K562 (cell line): ENCODE results near the gene MEIS1. TPM values are rescaled to one million over a fixed set of nuclear protein-coding genes. Genes with fewer than 3 reads are reported as not detected.

Experiments used
- ATAC-seq: fragments of 200-7000 bp; cut with Tn5 transposase; 3 replicates; pipeline ENCODE4 v1.9.1; 2020; ENCODE audit warnings: moderate library complexity
- BruUV-seq: library from RNA; stranded (reverse); fragments of 400-500 nt; replicated peaks from 2 replicates; lab custom pipeline; 2021; lab: Mats Ljungman, UMichigan
- CTCF ChIA-PET: fragments of 300-600 bp; formaldehyde crosslinking; extraction: SDS; loops from one replicate; lab custom pipeline; 2021; ENCODE audit warnings: low intra/inter-chr PET ratio; lab: Yijun Ruan, JAX
- POLR2A ChIA-PET: fragments of 300-600, 350-650 bp; sonication (Branson Sonifier 250); formaldehyde crosslinking; extraction: SDS; loops from one replicate; lab custom pipeline; 2021; ENCODE audit warnings: antibody characterized with exemption, inconsistent platforms; lab: Yijun Ruan, JAX
- DNase-seq, 4 experiments: peaks; one replicate each; pipeline versions ENCODE4 v3.0.0 to v3.0.0-alpha.2; 2011 to 2018; ENCODE audit warnings: low spot score in 3 of 4, mixed read lengths in 3 of 4; ENCODE audit errors: extremely low read depth in 1 of 4
- FAIRE-seq: peaks from 2 replicates; lab custom pipeline; 2011; peaks lifted over from hg19 to GRCh38; lab: Jason Lieb, UNC
- H2AFZ ChIP-seq: 2 replicates; pipeline ENCODE4 v1.6.0; 2011; ENCODE audit warnings: low read depth, low read length, control low read depth, inconsistent platforms
- H3K27ac ChIP-seq: fragments of 200-600 bp; 3 replicates; pipeline ENCODE4 v1.8.0; 2011; ENCODE audit warnings: low read depth, mild to moderate bottlenecking, control low read depth, inconsistent platforms, low read length, moderate library complexity, mixed read lengths; ENCODE audit errors: extremely low read depth
- H3K27me3 ChIP-seq, 2 experiments: fragments of 300-600 bp in 1 of 2; 2 replicates in 1 of 2; 3 replicates in 1 of 2; pipeline versions ENCODE4 v1.6.0 to v1.8.0; 2011; ENCODE audit warnings: inconsistent platforms in 2 of 2, low read length in 2 of 2, mild to moderate bottlenecking in 1 of 2, mixed read lengths in 1 of 2, moderate library complexity in 1 of 2; ENCODE audit not compliant: control insufficient read depth in 2 of 2, insufficient read depth in 2 of 2
- H3K36me3 ChIP-seq: fragments of 300-600 bp; 3 replicates; pipeline ENCODE4 v1.8.0; 2011; ENCODE audit warnings: mild to moderate bottlenecking, low read length, inconsistent platforms; ENCODE audit not compliant: control insufficient read depth, insufficient read depth
- H3K4me1 ChIP-seq, 2 experiments: fragments of 200-600 bp in 1 of 2; replicated peaks in 1 of 2; 2 replicates in 1 of 2; 3 replicates in 1 of 2; pipeline versions ENCODE4 v1.5.1 to v1.8.0; 2011; ENCODE audit warnings: inconsistent platforms in 2 of 2, low read length in 2 of 2, mild to moderate bottlenecking in 1 of 2, mixed read lengths in 1 of 2, moderate library complexity in 1 of 2; ENCODE audit not compliant: control insufficient read depth in 2 of 2, insufficient read depth in 2 of 2
- H3K4me2 ChIP-seq: 2 replicates; pipeline ENCODE4 v1.6.1; 2011; ENCODE audit warnings: low read length, control low read depth, inconsistent platforms, mixed read lengths; ENCODE audit not compliant: insufficient read depth
- H3K4me3 ChIP-seq: fragments of 200-600 bp; sonication (generic), shearing (Covaris generic); 2 replicates; pipeline ENCODE4 v1.5.1; 2016; ENCODE audit warnings: control low read depth, inconsistent platforms
- H3K79me2 ChIP-seq: fragments of 200-600 bp; 3 replicates; pipeline ENCODE4 v1.8.0; 2011; ENCODE audit warnings: low read length, inconsistent platforms; ENCODE audit not compliant: control insufficient read depth, insufficient read depth
- H3K9ac ChIP-seq, 2 experiments: 2 replicates each; pipeline versions ENCODE4 v1.6.0 to v1.6.1; 2011; ENCODE audit warnings: low read depth in 2 of 2, low read length in 2 of 2, control low read depth in 1 of 2, inconsistent platforms in 1 of 2, mild to moderate bottlenecking in 1 of 2, mixed read lengths in 1 of 2; ENCODE audit not compliant: insufficient read depth in 1 of 2
- H3K9me1 ChIP-seq: one replicate; pipeline ENCODE4 v1.6.0; 2011; ENCODE audit warnings: inconsistent platforms, mild to moderate bottlenecking, low read length, moderate library complexity; ENCODE audit not compliant: control insufficient read depth, insufficient read depth
- H3K9me3 ChIP-seq: replicated peaks from 2 replicates; pipeline ENCODE4 v1.5.1; 2011; ENCODE audit warnings: low read depth, low read length, inconsistent platforms; ENCODE audit not compliant: control insufficient read depth, insufficient read depth
- H4K20me1 ChIP-seq: replicated peaks from 2 replicates; pipeline ENCODE4 v1.6.1; 2011; ENCODE audit warnings: low read length, inconsistent platforms, mixed read lengths; ENCODE audit not compliant: control insufficient read depth, insufficient read depth
- BCL6 ChIP-seq: fragments of 250-450 bp; sonication (Bioruptor Pico); IDR thresholded peaks from 2 replicates; pipeline ENCODE4 v1.4.0; 2020
- BRD9 ChIP-seq: fragments of 450-650 bp; IDR thresholded peaks from 2 replicates; pipeline ENCODE4 v1.6.1; 2018; ENCODE audit warnings: low read depth; ENCODE audit not compliant: partially characterized antibody
- ELF2 ChIP-seq: fragments of 250-450 bp; sonication (Bioruptor Pico); IDR thresholded peaks from 2 replicates; pipeline ENCODE4 v1.5.0; 2021; ENCODE audit warnings: mild to moderate bottlenecking
- POLR2A ChIP-seq: fragments of 450-650 bp; conservative IDR thresholded peaks from 2 replicates; pipeline ENCODE4 v1.6.1; 2016
- YY1 ChIP-seq, 3 experiments: IDR thresholded peaks; 2 replicates each; pipeline ENCODE4 v1.6.1; 2011; ENCODE audit warnings: low read length in 2 of 3, mild to moderate bottlenecking in 2 of 3, moderate library complexity in 2 of 3, borderline replicate concordance in 1 of 3, control low read depth in 1 of 3, low read depth in 1 of 3; ENCODE audit not compliant: insufficient read depth in 3 of 3, insufficient replicate concordance in 2 of 3, control insufficient read depth in 1 of 3, insufficient read length in 1 of 3; ENCODE audit errors: extremely low read depth in 1 of 3
- ZEB2 ChIP-seq: fragments of 450-650 bp; IDR thresholded peaks from 2 replicates; pipeline ENCODE4 v1.6.1; 2016
- ZNF354B ChIP-seq: fragments of 250-450 bp; sonication (Bioruptor Pico); IDR thresholded peaks from 2 replicates; pipeline ENCODE4 v1.4.0; 2020
- ZNF431 ChIP-seq: sonication (generic); formaldehyde crosslinking; IDR thresholded peaks from 2 replicates; pipeline ENCODE4 v1.8.0; 2022; ENCODE audit warnings: mild to moderate bottlenecking, missing genetic modification reagents
- ZNF644 ChIP-seq: fragments of 200-800 bp; sonication (Bioruptor generic); IDR thresholded peaks from 2 replicates; pipeline ENCODE4 v1.6.1; 2016; ENCODE audit warnings: low read depth, missing genetic modification characterization, missing compliant biosample characterization
- in situ Hi-C: fragments of 300-500 bp; cut with MboI; formaldehyde crosslinking; loops from 4 replicates; pipeline ENCODE4 v1.15.0; 2018; ENCODE audit warnings: inconsistent platforms, mixed read lengths
- intact Hi-C: fragments of 100-400 bp; cut with micrococcal nuclease; formaldehyde crosslinking; loops from 2 replicates; pipeline ENCODE4 v1.14.2; 2022
- polyA plus RNA-seq, 8 experiments: library from polyadenylated mRNA; depleted of rRNA in 4 of 8; stranded (reverse) in 5 of 8; unstranded in 3 of 8; fragments of >200 nt; fragmentation: Nextera tagmentation in 2 of 8; fragmentation: Illumina TruSeq in 1 of 8; extraction: Ambion mirVana in 2 of 8; extraction: Trizol in 1 of 8; gene quantifications; 2 replicates each; pipeline versions ENCODE4 v1.2.1 to v1.2.3, GENCODE V29; 2011 to 2014; ENCODE audit warnings: inconsistent platforms in 1 of 8, missing spikeins in 1 of 8
- total RNA-seq, 7 experiments: library from RNA; depleted of rRNA in 6 of 7; stranded (reverse); fragments of >200 nt in 6 of 7; fragmentation: Illumina TruSeq in 2 of 7; extraction: Trizol in 2 of 7; gene quantifications; 2 replicates each; pipeline versions ENCODE4 v1.2.1 to v1.2.3, GENCODE V29; 2011 to 2021; ENCODE audit warnings: low replicate concordance in 1 of 7
- TF ChIP-seq, protein P1 (sequence below): fragments of 250-450 bp; sonication (Bioruptor Pico); IDR thresholded peaks from 2 replicates; pipeline ENCODE4 v1.4.0; 2020; ENCODE audit warnings: borderline replicate concordance
- TF ChIP-seq, protein P2 (sequence below): fragments of 450-650 bp; IDR thresholded peaks from 2 replicates; pipeline ENCODE4 v1.6.1; 2017; ENCODE audit warnings: mild to moderate bottlenecking, moderate library complexity

Gene MEIS1
- total and polyA plus RNA-seq, 9 of the 15 experiments (the other 6 are each of a cell fraction or from before 2014, with no cell fraction given), result 2.3 to 9.0 (median 5.9) TPM

DNA sequence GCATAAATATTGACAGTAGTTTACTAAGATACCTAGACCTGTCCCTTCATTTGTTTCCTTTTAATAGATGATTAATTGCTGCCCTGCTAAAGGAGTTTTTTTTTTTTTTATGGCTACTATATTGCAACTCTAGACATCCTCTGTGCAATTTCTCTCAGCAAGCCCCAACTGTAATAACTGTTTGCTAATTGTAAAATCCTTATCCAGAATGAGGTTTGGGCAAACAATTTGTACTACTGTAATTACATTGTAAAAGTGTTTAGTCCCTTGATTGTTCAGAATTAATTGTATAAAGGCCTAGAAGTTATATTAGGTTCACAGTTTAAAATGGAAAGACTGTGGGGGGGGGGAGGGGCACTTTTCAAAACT is 3.7 kb upstream of the MEIS1 start:
- Histone ChIP-seq H3K27ac (no peak overlapping the region), H3K9me3 (no peaks in the 10 kb centered on the region), H4K20me1 (no peaks in the 10 kb centered on the region), H3K36me3 (no peaks in the 10 kb centered on the region), H3K79me2 (peaks cover 7% of the 10 kb centered on the region; the same call in 1 of the 3 replicates), H3K4me1 (peaks cover 0 to 31% of the 10 kb centered on the region in 2 experiments; a peak in 3 of 5 replicates), H3K9ac (no peak overlapping the region), H3K27me3 (peaks cover 7 to 8% of the 10 kb centered on the region in 2 experiments; a peak in 4 of 5 replicates), H2AFZ (no peak overlapping the region), H3K4me3 (no peak overlapping the region), H3K9me1 (no peaks in the 10 kb centered on the region), H3K4me2 (no peak overlapping the region)
- no peak for FAIRE-seq
- no TSS peak for BruUV-seq
- no peak for ATAC-seq
- POLR2A ChIA-PET, result interaction anchor here (1.0 kb wide), 1 partner anchor 142 kb away, joined by 3 read pairs; no protein-coding TSS in a partner anchor
- no peak for DNase-seq
- in situ Hi-C loops (no loop called here), intact Hi-C loops (loop anchor here (5.0 to 10.0 kb wide), 2 partner anchors 1044 to 1406 kb away; no protein-coding TSS in a partner anchor)
- no peak for TF ChIP-seq BCL6
- no peak for TF ChIP-seq ZEB2
- no peak for TF ChIP-seq BRD9
- no peak for TF ChIP-seq POLR2A
- no peak for TF ChIP-seq ZNF644 (tag)
- TF ChIP-seq ELF2 (CRISPR knock-in tag), result no peak
- no peak for TF ChIP-seq ZNF354B
- TF ChIP-seq, protein P1, sequence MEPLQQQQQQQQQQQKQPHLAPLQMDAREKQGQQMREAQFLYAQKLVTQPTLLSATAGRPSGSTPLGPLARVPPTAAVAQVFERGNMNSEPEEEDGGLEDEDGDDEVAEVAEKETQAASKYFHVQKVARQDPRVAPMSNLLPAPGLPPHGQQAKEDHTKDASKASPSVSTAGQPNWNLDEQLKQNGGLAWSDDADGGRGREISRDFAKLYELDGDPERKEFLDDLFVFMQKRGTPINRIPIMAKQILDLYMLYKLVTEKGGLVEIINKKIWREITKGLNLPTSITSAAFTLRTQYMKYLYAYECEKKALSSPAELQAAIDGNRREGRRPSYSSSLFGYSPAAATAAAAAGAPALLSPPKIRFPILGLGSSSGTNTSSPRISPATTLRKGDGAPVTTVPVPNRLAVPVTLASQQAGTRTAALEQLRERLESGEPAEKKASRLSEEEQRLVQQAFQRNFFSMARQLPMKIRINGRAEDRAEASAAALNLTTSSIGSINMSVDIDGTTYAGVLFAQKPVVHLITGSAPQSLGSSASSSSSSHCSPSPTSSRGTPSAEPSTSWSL (CRISPR knock-in tag), result no peak
- TF ChIP-seq, protein P2, sequence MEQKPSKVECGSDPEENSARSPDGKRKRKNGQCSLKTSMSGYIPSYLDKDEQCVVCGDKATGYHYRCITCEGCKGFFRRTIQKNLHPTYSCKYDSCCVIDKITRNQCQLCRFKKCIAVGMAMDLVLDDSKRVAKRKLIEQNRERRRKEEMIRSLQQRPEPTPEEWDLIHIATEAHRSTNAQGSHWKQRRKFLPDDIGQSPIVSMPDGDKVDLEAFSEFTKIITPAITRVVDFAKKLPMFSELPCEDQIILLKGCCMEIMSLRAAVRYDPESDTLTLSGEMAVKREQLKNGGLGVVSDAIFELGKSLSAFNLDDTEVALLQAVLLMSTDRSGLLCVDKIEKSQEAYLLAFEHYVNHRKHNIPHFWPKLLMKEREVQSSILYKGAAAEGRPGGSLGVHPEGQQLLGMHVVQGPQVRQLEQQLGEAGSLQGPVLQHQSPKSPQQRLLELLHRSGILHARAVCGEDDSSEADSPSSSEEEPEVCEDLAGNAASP, result no peak
- no peak for TF ChIP-seq YY1 (IDR thresholded peaks at IDR 0.05; ENCODE audit: borderline replicate concordance in 1 of 3, control insufficient read depth in 1 of 3, extremely low read depth in 1 of 3, insufficient read depth in 3 of 3, insufficient read length in 1 of 3, insufficient replicate concordance in 2 of 3, low read depth in 1 of 3, low read length in 2 of 3)
- no peak for TF ChIP-seq ZNF431 (CRISPR knock-in tag)
- CTCF ChIA-PET, result no interaction called here
